Endodermal cell (in vitro differentiated cells): ENCODE results near the gene DNMT3B. TPM values are rescaled to one million over a fixed set of nuclear protein-coding genes. Genes with fewer than 3 reads are reported as not detected.

Experiments used
- DNase-seq: peaks from one replicate; pipeline ENCODE4 v3.0.0-alpha.2; 2017
- H3K27ac ChIP-seq: 2 replicates; pipeline ENCODE4 v1.5.1; 2013; ENCODE audit warnings: mild to moderate bottlenecking, low read depth, low read length, moderate library complexity
- H3K27me3 ChIP-seq: 2 replicates; pipeline ENCODE4 v1.6.1; 2013; ENCODE audit warnings: mild to moderate bottlenecking, low read length, moderate library complexity; ENCODE audit not compliant: insufficient read depth, control insufficient read depth, poor library complexity, severe bottlenecking
- H3K36me3 ChIP-seq: 2 replicates; pipeline ENCODE4 v1.7.0; 2013; ENCODE audit warnings: mild to moderate bottlenecking, low read length, moderate library complexity; ENCODE audit not compliant: control insufficient read depth, insufficient read depth
- H3K4me1 ChIP-seq: one replicate; pipeline ENCODE4 v1.7.0; 2013; ENCODE audit warnings: low read length; ENCODE audit not compliant: control insufficient read depth, insufficient read depth
- H3K4me3 ChIP-seq: 2 replicates; pipeline ENCODE4 v1.5.1; 2013; ENCODE audit warnings: mild to moderate bottlenecking, low read length, moderate library complexity
- H3K9ac ChIP-seq: 2 replicates; pipeline ENCODE4 v1.6.1; 2013; ENCODE audit warnings: mild to moderate bottlenecking, low read length, moderate library complexity; ENCODE audit not compliant: poor library complexity, severe bottlenecking; ENCODE audit errors: extremely low read depth
- H3K9me3 ChIP-seq: 2 replicates; pipeline ENCODE4 v1.6.1; 2013; ENCODE audit warnings: mild to moderate bottlenecking, low read length, moderate library complexity; ENCODE audit not compliant: control insufficient read depth
- H3K27ac Mint-ChIP-seq: 2 replicates; pipeline ENCODE4 v1.8.0; 2020; ENCODE audit warnings: mixed read lengths
- H3K27me3 Mint-ChIP-seq: 2 replicates; pipeline ENCODE4 v1.8.0; 2021; ENCODE audit warnings: mild to moderate bottlenecking, mixed read lengths; ENCODE audit not compliant: insufficient read depth
- H3K36me3 Mint-ChIP-seq: 2 replicates; pipeline ENCODE4 v1.8.0; 2020; ENCODE audit warnings: low read depth, mixed read lengths
- H3K4me1 Mint-ChIP-seq: 2 replicates; pipeline ENCODE4 v1.8.0; 2020; ENCODE audit warnings: mixed read lengths
- H3K4me3 Mint-ChIP-seq: 2 replicates; pipeline ENCODE4 v1.8.0; 2020; ENCODE audit warnings: mild to moderate bottlenecking, moderate library complexity, mixed read lengths
- H3K9me3 Mint-ChIP-seq: 2 replicates; pipeline ENCODE4 v1.8.0; 2020; ENCODE audit warnings: mild to moderate bottlenecking, mixed read lengths
- CTCF ChIP-seq: fragments of 200-600 bp; sonication (generic); conservative IDR thresholded peaks from 2 replicates; pipeline ENCODE4 v1.5.0; 2021; ENCODE audit warnings: antibody characterized with exemption, mild to moderate bottlenecking
- WGBS, 2 experiments: methylation state at CpG; one replicate each; pipeline versions ENCODE4 v1.1.5 to v1.1.7; 2013; ENCODE audit warnings: missing lambda C conversion rate in 2 of 2, mixed read lengths in 1 of 2; ENCODE audit not compliant: insufficient coverage in 1 of 2, insufficient read length in 1 of 2; 5-methylcytosine and 5-hydroxymethylcytosine counted together
- total RNA-seq, 2 donors: library from RNA; stranded (reverse); fragmentation: NEBNext Ultra II Directional in 1 of 2; extraction: Animal tissue kit (Norgen Biotek cat#: 25700) in 1 of 2; gene quantifications; 2 replicates in 1 of 2; 3 replicates in 1 of 2; pipeline ENCODE4 v1.2.1, GENCODE V29; 2021

DNMT3B gene
- total RNA-seq, 2 donors from 2014 or later: 82.1 to 283 TPM

GRCh38 chr20:32798046-32798981 lies 36.1 kb downstream of the DNMT3B start:
- H3K27ac Mint-ChIP-seq: peak overlapping the region; percentile 48
- H3K9ac ChIP-seq: no peak overlapping the region
- no peaks in the 10 kb centered on the region for H3K4me1 ChIP-seq
- peaks cover 98% of the 10 kb centered on the region for H3K36me3 Mint-ChIP-seq
- WGBS, 2 experiments: 97 to 99% methylated on average over 21 to 23 of the region's 23 CpGs
- TF ChIP-seq CTCF: no peak
- H3K4me3 ChIP-seq: no peak overlapping the region
- peaks cover 100% of the 10 kb centered on the region for H3K36me3 ChIP-seq
- no peaks in the 10 kb centered on the region for H3K9me3 ChIP-seq
- H3K27me3 ChIP-seq: no peaks in the 10 kb centered on the region
- H3K27ac ChIP-seq: no peak overlapping the region
- no peaks in the 10 kb centered on the region for H3K9me3 Mint-ChIP-seq
- DNase-seq: no peak
- no peaks in the 10 kb centered on the region for H3K27me3 Mint-ChIP-seq
- peaks cover under 1% of the 10 kb centered on the region for H3K4me1 Mint-ChIP-seq
- H3K4me3 Mint-ChIP-seq: no peak overlapping the region

- DNase-seq: no peak
- Mint-ChIP-seq H3K4me1 (peaks cover 35% of the 10 kb centered on the region), H3K9me3 (no peaks in the 10 kb centered on the region), H3K36me3 (peaks cover 97% of the 10 kb centered on the region), H3K27ac (peak overlapping the region; percentile 46), H3K4me3 (no peak overlapping the region), H3K27me3 (no peaks in the 10 kb centered on the region)
- Histone ChIP-seq H3K27ac (no peak overlapping the region), H3K9me3 (no peaks in the 10 kb centered on the region), H3K9ac (no peak overlapping the region), H3K4me3 (no peak overlapping the region), H3K36me3 (peaks cover 99% of the 10 kb centered on the region), H3K27me3 (no peaks in the 10 kb centered on the region), H3K4me1 (peaks cover 6% of the 10 kb centered on the region)
- 95 to 100% methylated on average over 1 to 2 of the region's 2 CpGs for WGBS, 2 experiments
- no peak for TF ChIP-seq CTCF
Measured at GRCh38 chr20:32803092-32803491, 40.9 kb downstream of the DNMT3B start.

- Histone ChIP-seq H3K9me3 (no peaks in the 10 kb centered on the region), H3K27me3 (no peaks in the 10 kb centered on the region), H3K9ac (no peak overlapping the region), H3K4me3 (no peak overlapping the region), H3K36me3 (peaks cover 99% of the 10 kb centered on the region), H3K27ac (no peak overlapping the region), H3K4me1 (peaks cover 6% of the 10 kb centered on the region)
- H3K9me3 Mint-ChIP-seq: no peaks in the 10 kb centered on the region
- H3K4me1 Mint-ChIP-seq: peaks cover 35% of the 10 kb centered on the region
- peak overlapping the region; percentile 46 for H3K27ac Mint-ChIP-seq
- TF ChIP-seq CTCF: no peak
- WGBS, 2 experiments: 91 to 96% methylated on average over 6 to 8 of the region's 8 CpGs
- no peak for DNase-seq
- peaks cover 97% of the 10 kb centered on the region for H3K36me3 Mint-ChIP-seq
- no peaks in the 10 kb centered on the region for H3K27me3 Mint-ChIP-seq
- H3K4me3 Mint-ChIP-seq: no peak overlapping the region
Measured at GRCh38 chr20:32804022-32804715, 42.0 kb downstream of the DNMT3B start.
